Endothelial cell of umbilical vein (primary cell): Measurements from ENCODE around the gene SS18L1. TPM values are rescaled to one million over a fixed set of nuclear protein-coding genes. Genes with fewer than 3 reads are reported as not detected.

Source experiments
- BruUV-seq: library from RNA; stranded (reverse); fragments of 400-500 nt; replicated peaks from 2 replicates; lab custom pipeline; 2021; lab: Mats Ljungman, UMichigan
- CTCF ChIA-PET: fragments of 300-600, 350-600 bp; sonication (Branson Sonifier 250); formaldehyde crosslinking; loops from one replicate; lab custom pipeline; 2021; ENCODE audit warnings: antibody characterized with exemption, inconsistent platforms; lab: Charles Lee
- POLR2A ChIA-PET: fragments of 300-600, 350-600 bp; sonication (Branson Sonifier 250); formaldehyde crosslinking; loops from one replicate; lab custom pipeline; 2021; ENCODE audit warnings: antibody characterized with exemption, inconsistent platforms; lab: Charles Lee
- DNase-seq: peaks from one replicate; pipeline ENCODE4 v3.0.0-alpha.2; 2011; ENCODE audit warnings: low read depth, low spot score
- FAIRE-seq: peaks from 2 replicates; lab custom pipeline; 2011; peaks lifted over from hg19 to GRCh38; lab: Jason Lieb, UNC
- H2AFZ ChIP-seq: 2 replicates; pipeline ENCODE4 v1.6.0; 2012; ENCODE audit warnings: low read depth, low read length, control low read depth, inconsistent platforms
- H3K27ac ChIP-seq: 2 replicates; pipeline ENCODE4 v1.5.1; 2011; ENCODE audit warnings: low read depth, mild to moderate bottlenecking, control low read depth, low read length, moderate library complexity; ENCODE audit not compliant: insufficient read depth
- H3K27me3 ChIP-seq, 2 experiments: 2 replicates each; pipeline versions ENCODE4 v1.6.0 to v1.6.1; 2011; ENCODE audit warnings: low read length in 2 of 2, mixed read lengths in 1 of 2; ENCODE audit not compliant: control insufficient read depth in 2 of 2, insufficient read depth in 2 of 2
- H3K36me3 ChIP-seq, 2 experiments: 2 replicates in 1 of 2; 3 replicates in 1 of 2; pipeline ENCODE4 v1.5.1; 2011; ENCODE audit warnings: low read length in 2 of 2, mild to moderate bottlenecking in 1 of 2, moderate library complexity in 1 of 2; ENCODE audit not compliant: control insufficient read depth in 2 of 2, insufficient read depth in 2 of 2; ENCODE audit errors: extremely low read depth in 1 of 2
- H3K4me1 ChIP-seq: 3 replicates; pipeline ENCODE4 v1.5.1; 2011; ENCODE audit warnings: mild to moderate bottlenecking, low read length; ENCODE audit not compliant: control insufficient read depth, insufficient read depth; ENCODE audit errors: extremely low read depth
- H3K4me2 ChIP-seq: 2 replicates; pipeline ENCODE4 v1.6.1; 2011; ENCODE audit warnings: low read length, control low read depth, mixed read lengths; ENCODE audit not compliant: insufficient read depth
- H3K4me3 ChIP-seq, 3 experiments: fragments of 200-600 bp in 1 of 3; sonication (generic), shearing (Covaris generic) in 1 of 3; replicated peaks in 1 of 3; 2 replicates each; pipeline ENCODE4 v1.5.1; 2011 to 2016; ENCODE audit warnings: control low read depth in 3 of 3, low read length in 3 of 3, mild to moderate bottlenecking in 2 of 3, inconsistent platforms in 1 of 3, low read depth in 1 of 3, moderate library complexity in 1 of 3; ENCODE audit not compliant: insufficient read depth in 1 of 3
- H3K79me2 ChIP-seq: 2 replicates; pipeline ENCODE4 v1.6.0; 2012; ENCODE audit warnings: low read length, inconsistent platforms; ENCODE audit not compliant: control insufficient read depth, insufficient read depth
- H3K9ac ChIP-seq: replicated peaks from 2 replicates; pipeline ENCODE3; 2011; ENCODE audit warnings: low read length, control low read depth; ENCODE audit not compliant: insufficient read depth; ENCODE audit errors: extremely low read depth
- H3K9me1 ChIP-seq: replicated peaks from 3 replicates; pipeline ENCODE4 v1.6.0; 2011; ENCODE audit warnings: mild to moderate bottlenecking, low read length; ENCODE audit not compliant: control insufficient read depth, insufficient read depth; ENCODE audit errors: extremely low read depth
- H3K9me3 ChIP-seq: replicated peaks from 2 replicates; pipeline ENCODE4 v1.5.1; 2012; ENCODE audit warnings: low read length, inconsistent platforms; ENCODE audit not compliant: control insufficient read depth, insufficient read depth
- H4K20me1 ChIP-seq: replicated peaks from 2 replicates; pipeline ENCODE3; 2011; ENCODE audit warnings: mild to moderate bottlenecking, low read length; ENCODE audit not compliant: control insufficient read depth, insufficient read depth; ENCODE audit errors: extremely low read depth
- CTCF ChIP-seq, 2 donors: IDR thresholded peaks; 1 replicate in 1 of 2; 2 replicates in 1 of 2; pipeline ENCODE4 v1.5.1; 2011; ENCODE audit warnings: low read length in 2 of 2, mild to moderate bottlenecking in 2 of 2, moderate library complexity in 2 of 2, control low read depth in 1 of 2, inconsistent platforms in 1 of 2, low read depth in 1 of 2; ENCODE audit not compliant: insufficient read depth in 1 of 2; ENCODE audit errors: extremely low read depth in 1 of 2
- EZH2 ChIP-seq: IDR thresholded peaks from 2 replicates; pipeline ENCODE4 v1.6.1; 2012; ENCODE audit warnings: borderline replicate concordance, low read depth, mild to moderate bottlenecking, moderate library complexity, low read length, inconsistent platforms; ENCODE audit not compliant: severe bottlenecking
- FOS ChIP-seq: IDR thresholded peaks from 2 replicates; pipeline ENCODE4 v1.6.1; 2011; ENCODE audit warnings: mild to moderate bottlenecking, low read length, moderate library complexity, borderline replicate concordance; ENCODE audit not compliant: insufficient read depth
- GATA2 ChIP-seq: IDR thresholded peaks from 2 replicates; pipeline ENCODE4 v1.7.0; 2011; ENCODE audit warnings: low read depth, mild to moderate bottlenecking, moderate library complexity, mixed read lengths, low read length; ENCODE audit not compliant: insufficient read length, insufficient read depth
- JUN ChIP-seq: IDR thresholded peaks from 2 replicates; pipeline ENCODE4 v1.6.1; 2011; ENCODE audit warnings: borderline replicate concordance, low read depth; ENCODE audit not compliant: insufficient read length, insufficient read depth
- MAX ChIP-seq: IDR thresholded peaks from 2 replicates; pipeline ENCODE4 v1.6.1; 2011; ENCODE audit not compliant: insufficient read depth, insufficient read length
- MYC ChIP-seq: IDR thresholded peaks from one replicate; pipeline ENCODE4 v1.6.1; 2011; ENCODE audit warnings: mild to moderate bottlenecking, low read depth, low read length
- POLR2A ChIP-seq: IDR thresholded peaks from 2 replicates; pipeline ENCODE4 v1.6.1; 2012; ENCODE audit warnings: low read depth, mild to moderate bottlenecking, control low read depth, low read length
- POLR2AphosphoS5 ChIP-seq: IDR thresholded peaks from 2 replicates; pipeline ENCODE4 v1.6.1; 2012; ENCODE audit warnings: low read depth, mild to moderate bottlenecking, control low read depth, low read length, moderate library complexity; ENCODE audit not compliant: insufficient read depth
- dilution Hi-C: fragments of 300-500 bp; cut with MboI; formaldehyde crosslinking; loops from one replicate; pipeline ENCODE4 v1.15.0; 2019; ENCODE audit warnings: low sequenced_read_pairs; ENCODE audit not compliant: extremely low pct_ligation_motif_present
- intact Hi-C: fragments of 100-400 bp; cut with micrococcal nuclease; formaldehyde crosslinking; loops from one replicate; pipeline ENCODE4 v1.10.0; 2022
- polyA plus RNA-seq, 4 experiments: library from polyadenylated mRNA; depleted of rRNA in 3 of 4; stranded (reverse) in 3 of 4; unstranded in 1 of 4; fragments of >200 nt; gene quantifications; 2 replicates each; pipeline versions ENCODE4 v1.2.1 to v1.2.3, GENCODE V29; 2011 to 2012; ENCODE audit warnings: missing spikeins in 1 of 4
- total RNA-seq: library from RNA; stranded (reverse); gene quantifications from 2 replicates; pipeline ENCODE4 v1.2.3, GENCODE V29; 2021

The SS18L1 gene
- total and polyA plus RNA-seq, 2 donors (not counting 3 experiments of a cell fraction or from before 2014, with no cell fraction given): 15.4 to 21.7 TPM

GRCh38 chr20:62139636-62140035, 3.9 kb upstream of the SS18L1 start:
- ChIA-PET CTCF (no interaction called here), POLR2A (no interaction called here)
- H2AFZ ChIP-seq: no peak overlapping the region
- H3K27ac ChIP-seq: no peak overlapping the region
- BruUV-seq: no TSS peak
- no peak for TF ChIP-seq POLR2A
- no peak for TF ChIP-seq CTCF (IDR thresholded peaks at IDR 0.05; ENCODE audit: extremely low read depth in 1 of 2, insufficient read depth in 1 of 2, low read depth in 1 of 2, low read length in 2 of 2)
- TF ChIP-seq POLR2AphosphoS5: no peak
- TF ChIP-seq GATA2: no peak
- H3K4me1 ChIP-seq: peaks cover 2% of the 10 kb centered on the region
- peaks cover 39 to 48% of the 10 kb centered on the region in 2 experiments for H3K36me3 ChIP-seq
- no peak overlapping the region for H3K4me2 ChIP-seq
- intact Hi-C loops (loop anchor here (5.0 kb wide), 1 partner anchor 72 kb away; the partner anchor contains the start of gene TAF4), dilution Hi-C loops (no loop called here)
- H3K27me3 ChIP-seq: no peaks in the 10 kb centered on the region
- H3K4me3 ChIP-seq: no peak overlapping the region
- no peak overlapping the region for H3K9ac ChIP-seq
- no peak for FAIRE-seq
- H3K79me2 ChIP-seq: peaks cover 51% of the 10 kb centered on the region
- H3K9me3 ChIP-seq: no peaks in the 10 kb centered on the region
- peaks cover 8% of the 10 kb centered on the region for H4K20me1 ChIP-seq
- no peaks in the 10 kb centered on the region for H3K9me1 ChIP-seq
- DNase-seq: no peak

GRCh38 chr20:62141043-62141396, 2.5 kb upstream of the SS18L1 start:
- intact Hi-C loops: loop anchor here (1.0 kb wide), 1 partner anchor 130 kb away; no protein-coding TSS in a partner anchor
- no peak overlapping the region for H2AFZ ChIP-seq
- H4K20me1 ChIP-seq: peaks cover 10% of the 10 kb centered on the region
- H3K79me2 ChIP-seq: peaks cover 65% of the 10 kb centered on the region
- no peak overlapping the region for H3K4me3 ChIP-seq
- no peak overlapping the region for H3K9ac ChIP-seq
- H3K4me1 ChIP-seq: peaks cover 8% of the 10 kb centered on the region
- BruUV-seq: no TSS peak
- TF ChIP-seq FOS (no peak), JUN (no peak), EZH2 (no peak), MYC (no peak), POLR2A (no peak), CTCF (IDR thresholded peaks at IDR 0.05; ENCODE audit: extremely low read depth in 1 of 2, insufficient read depth in 1 of 2, low read depth in 1 of 2, low read length in 2 of 2) (no peak), POLR2AphosphoS5 (no peak), MAX (no peak), GATA2 (no peak)
- ChIA-PET CTCF (interaction anchor here (1.6 to 1.9 kb wide), 2 partner anchors 115 to 130 kb away, joined by 7 to 11 read pairs; no protein-coding TSS in a partner anchor), POLR2A (no interaction called here)
- H3K9me1 ChIP-seq: no peaks in the 10 kb centered on the region
- peak; percentile 47 for FAIRE-seq
- dilution Hi-C loops: no loop called here
- H3K27ac ChIP-seq: no peak overlapping the region
- no peak for DNase-seq
- peak overlapping the region; percentile 55 for H3K4me2 ChIP-seq
- H3K9me3 ChIP-seq: no peaks in the 10 kb centered on the region
- peaks cover 34 to 39% of the 10 kb centered on the region in 2 experiments for H3K36me3 ChIP-seq
- H3K27me3 ChIP-seq: no peaks in the 10 kb centered on the region
